PC-9 (cell line): ENCODE data around the gene ELOA.

Source experiments
- CTCF ChIP-seq: fragments of 200-600 bp; sonication (generic); conservative IDR thresholded peaks from 2 replicates; pipeline ENCODE4 v1.6.1; 2017; ENCODE audit warnings: mixed run types, antibody characterized with exemption, mild to moderate bottlenecking, moderate library complexity
- EZH2 ChIP-seq: fragments of 200-600 bp; sonication (generic); IDR thresholded peaks from 2 replicates; pipeline ENCODE4 v1.8.0; 2017; ENCODE audit warnings: antibody characterized with exemption, low read depth

- TF ChIP-seq CTCF (no peak), EZH2 (no peak)
Observed at GRCh38 chr1:23796466-23797271, 53.4 kb downstream of the ELOA start.
